Neuronal stem cell (in vitro differentiated cells): ENCODE measurements around the gene ADGRG3.

Experiments used
- DNase-seq: peaks from one replicate; pipeline ENCODE4 v3.0.0-alpha.2; 2013; ENCODE audit warnings: low spot score
- H2AFZ ChIP-seq: one replicate; pipeline ENCODE4 v1.6.1; 2013; ENCODE audit warnings: mild to moderate bottlenecking, low read length, inconsistent platforms
- H2AK5ac ChIP-seq: 2 replicates; pipeline ENCODE4 v1.6.1; 2013; ENCODE audit warnings: low read depth, mild to moderate bottlenecking, inconsistent platforms, low read length, moderate library complexity, mixed read lengths
- H2BK120ac ChIP-seq: 2 replicates; pipeline ENCODE4 v1.6.1; 2013; ENCODE audit warnings: low read depth, mild to moderate bottlenecking, inconsistent platforms, low read length, moderate library complexity, mixed read lengths
- H2BK12ac ChIP-seq: one replicate; pipeline ENCODE4 v1.6.1; 2013; ENCODE audit warnings: low read length, inconsistent platforms
- H2BK15ac ChIP-seq: 2 replicates; pipeline ENCODE4 v1.6.1; 2013; ENCODE audit warnings: mild to moderate bottlenecking, low read length, inconsistent platforms, mixed read lengths
- H2BK5ac ChIP-seq: one replicate; pipeline ENCODE4 v1.6.1; 2013; ENCODE audit warnings: inconsistent platforms, mild to moderate bottlenecking, low read length, moderate library complexity
- H3K14ac ChIP-seq: one replicate; pipeline ENCODE4 v1.6.1; 2013; ENCODE audit warnings: low read length, inconsistent platforms
- H3K18ac ChIP-seq: 2 replicates; pipeline ENCODE4 v1.6.1; 2013; ENCODE audit warnings: low read length, inconsistent platforms
- H3K23ac ChIP-seq: 2 replicates; pipeline ENCODE4 v1.6.1; 2013; ENCODE audit warnings: low read depth, mild to moderate bottlenecking, mixed read lengths, low read length, inconsistent platforms; ENCODE audit not compliant: poor library complexity
- H3K27ac ChIP-seq: replicated peaks from 3 replicates; pipeline ENCODE4 v1.5.1; 2013; ENCODE audit warnings: low read length, inconsistent platforms
- H3K27me3 ChIP-seq, 3 experiments: 2 replicates each; pipeline ENCODE4 v1.6.1; 2013; ENCODE audit warnings: low read length in 3 of 3, mild to moderate bottlenecking in 2 of 3, inconsistent platforms in 1 of 3, low read depth in 1 of 3, mixed read lengths in 1 of 3, moderate library complexity in 1 of 3; ENCODE audit not compliant: control insufficient read depth in 3 of 3, insufficient read depth in 3 of 3
- H3K36me3 ChIP-seq, 2 donors: replicated peaks in 1 of 2; 2 replicates each; pipeline ENCODE4 v1.6.1; 2013; ENCODE audit warnings: low read length in 2 of 2; ENCODE audit not compliant: control insufficient read depth in 2 of 2, insufficient read depth in 2 of 2
- H3K4ac ChIP-seq: 2 replicates; pipeline ENCODE4 v1.6.1; 2013; ENCODE audit warnings: inconsistent platforms, mild to moderate bottlenecking, low read length, moderate library complexity
- H3K4me1 ChIP-seq, 2 donors: 1 replicate in 1 of 2; 2 replicates in 1 of 2; pipeline ENCODE4 v1.6.1; 2013; ENCODE audit warnings: low read length in 2 of 2, low read depth in 1 of 2; ENCODE audit not compliant: control insufficient read depth in 2 of 2, insufficient read depth in 1 of 2
- H3K4me2 ChIP-seq: one replicate; pipeline ENCODE4 v1.6.1; 2013; ENCODE audit warnings: mild to moderate bottlenecking, low read length, inconsistent platforms; ENCODE audit not compliant: insufficient read depth, poor library complexity, severe bottlenecking
- H3K4me3 ChIP-seq, 2 donors: 2 replicates each; pipeline ENCODE4 v1.5.1; 2013; ENCODE audit warnings: low read length in 2 of 2, mild to moderate bottlenecking in 2 of 2, inconsistent platforms in 1 of 2, moderate library complexity in 1 of 2
- H3K79me1 ChIP-seq: one replicate; pipeline ENCODE4 v1.6.1; 2013; ENCODE audit warnings: low read depth, mild to moderate bottlenecking, inconsistent platforms, low read length, moderate library complexity
- H3K9ac ChIP-seq: one replicate; pipeline ENCODE4 v1.6.1; 2013; ENCODE audit warnings: mild to moderate bottlenecking, low read depth, low read length, inconsistent platforms; ENCODE audit not compliant: poor library complexity
- H3K9me3 ChIP-seq, 2 donors: replicated peaks in 1 of 2; 2 replicates each; pipeline versions ENCODE3 to v1.6.1; 2013; ENCODE audit warnings: low read length in 2 of 2, mild to moderate bottlenecking in 2 of 2, inconsistent platforms in 1 of 2, low read depth in 1 of 2, mixed read lengths in 1 of 2, moderate library complexity in 1 of 2; ENCODE audit not compliant: control insufficient read depth in 2 of 2, insufficient read depth in 1 of 2
- H4K8ac ChIP-seq: one replicate; pipeline ENCODE4 v1.6.1; 2013; ENCODE audit warnings: low read depth, mild to moderate bottlenecking, inconsistent platforms, low read length, moderate library complexity
- H4K91ac ChIP-seq: one replicate; pipeline ENCODE4 v1.6.1; 2013; ENCODE audit warnings: low read length, low read depth, mild to moderate bottlenecking, inconsistent platforms; ENCODE audit not compliant: poor library complexity
- WGBS, 2 donors: extraction: QIAGEN DNeasy Blood & Tissue Kit; methylation state at CpG; one replicate each; pipeline ENCODE4 v1.1.7; 2013; ENCODE audit warnings: missing lambda C conversion rate in 2 of 2, mixed read lengths in 1 of 2; ENCODE audit not compliant: insufficient read length in 2 of 2, insufficient replicate concordance in 1 of 2; ENCODE audit errors: extremely low coverage in 2 of 2; 5-methylcytosine and 5-hydroxymethylcytosine counted together

ADGRG3 gene

DNA sequence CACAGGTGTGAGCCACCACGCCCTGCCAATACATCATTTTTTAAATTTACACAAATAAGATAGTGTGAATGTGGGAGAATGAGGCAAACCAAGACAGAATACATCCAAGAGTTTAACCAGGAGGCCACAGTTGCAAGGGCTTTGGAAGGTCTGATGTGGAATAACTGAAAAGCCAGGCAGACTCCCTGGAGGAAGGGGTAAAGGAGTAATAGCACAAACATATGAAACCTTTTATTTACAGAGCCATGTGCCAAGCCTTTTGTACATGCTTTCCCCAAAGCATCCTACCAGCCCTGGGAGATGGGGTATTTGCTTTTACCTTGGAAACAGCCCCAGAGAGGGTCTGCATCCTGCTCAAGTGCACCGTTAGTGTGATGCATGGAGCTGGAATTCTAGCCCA is 4.7 kb downstream of the ADGRG3 start:
- H3K4me3 ChIP-seq: no peak overlapping the region
- H3K4me2 ChIP-seq: no peak overlapping the region
- peaks cover 11 to 14% of the 10 kb centered on the region in 2 donors for H3K4me1 ChIP-seq
- no peaks in the 10 kb centered on the region for H3K36me3 ChIP-seq
- no peak overlapping the region for H2BK120ac ChIP-seq
- H3K14ac ChIP-seq: no peak overlapping the region
- H3K4ac ChIP-seq: no peak overlapping the region
- H3K9me3 ChIP-seq: no peaks in the 10 kb centered on the region
- H2AFZ ChIP-seq: no peak overlapping the region
- no peak overlapping the region for H3K18ac ChIP-seq
- H4K91ac ChIP-seq: no peak overlapping the region
- no peak overlapping the region for H2BK12ac ChIP-seq
- H3K79me1 ChIP-seq: no peaks in the 10 kb centered on the region
- H3K23ac ChIP-seq: no peak overlapping the region
- H2BK5ac ChIP-seq: no peak overlapping the region
- no peak overlapping the region for H3K27ac ChIP-seq
- no peak overlapping the region for H2AK5ac ChIP-seq
- no CpG with 5 or more reads among the region's 2 CpGs for WGBS, 2 donors
- no peak overlapping the region for H3K9ac ChIP-seq
- no peak overlapping the region for H2BK15ac ChIP-seq
- peaks cover 0 to 16% (median 0%) of the 10 kb centered on the region in 3 experiments for H3K27me3 ChIP-seq
- DNase-seq: no peak
- H4K8ac ChIP-seq: no peak overlapping the region

DNA sequence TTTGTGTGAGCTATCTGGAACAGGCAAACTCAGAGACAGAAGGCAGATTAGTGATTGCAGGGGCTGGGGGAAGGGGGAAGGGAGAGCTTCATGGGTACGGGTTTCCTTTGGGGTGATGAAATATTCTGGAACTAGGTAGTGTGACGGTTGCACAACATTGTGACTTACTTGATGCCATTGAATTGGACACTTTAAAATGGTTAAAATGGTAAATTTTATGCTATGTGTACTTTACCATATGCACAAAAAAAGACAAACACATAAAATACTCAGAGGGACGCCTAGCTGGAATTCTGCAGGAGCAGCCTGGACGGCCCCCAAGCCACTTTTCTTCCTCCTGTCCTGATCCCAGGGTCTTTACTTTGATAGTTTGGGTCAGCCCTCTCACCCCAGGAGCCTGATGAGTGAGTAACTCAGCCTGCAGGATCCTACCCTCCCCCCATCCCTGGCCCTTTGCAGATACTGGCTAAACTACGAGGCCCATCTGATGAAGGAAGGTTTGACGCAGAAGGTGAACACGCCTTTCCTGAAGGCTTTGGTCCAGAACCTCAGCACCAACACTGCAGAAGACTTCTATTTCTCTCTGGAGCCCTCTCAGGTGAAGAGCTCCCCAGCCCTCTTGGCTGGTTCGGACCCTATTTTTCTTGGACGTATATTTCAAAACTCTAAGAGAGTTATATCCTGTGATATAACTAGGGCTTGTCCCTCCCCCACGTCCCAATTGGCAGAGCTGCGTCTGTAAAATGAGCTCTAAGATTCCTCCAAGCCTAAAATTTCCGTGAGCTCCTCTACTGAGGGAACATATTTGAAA is 7.8 kb downstream of the ADGRG3 start:
- Histone ChIP-seq H3K18ac (peak overlapping the region; percentile 25), H4K91ac (no peak overlapping the region), H3K14ac (no peak overlapping the region), H2BK12ac (no peak overlapping the region), H3K9ac (no peak overlapping the region), H3K79me1 (no peaks in the 10 kb centered on the region), H2BK120ac (no peak overlapping the region), H2AK5ac (no peak overlapping the region), H3K4ac (no peak overlapping the region), H3K27me3 (peaks cover 0 to 16% (median 0%) of the 10 kb centered on the region in 3 experiments), H3K4me1 (peaks cover 5 to 11% of the 10 kb centered on the region in 2 donors), H2BK5ac (no peak overlapping the region), H3K9me3 (no peaks in the 10 kb centered on the region), H2AFZ (peak overlapping the region; percentile 58), H4K8ac (no peak overlapping the region), H3K23ac (no peak overlapping the region), H3K27ac (peak overlapping the region; percentile 21), H3K4me2 (no peak overlapping the region), H3K36me3 (no peaks in the 10 kb centered on the region), H3K4me3 (no peak overlapping the region), H2BK15ac (no peak overlapping the region)
- WGBS, 2 donors: no CpG with 5 or more reads among the region's 12 CpGs
- no peak for DNase-seq

DNA sequence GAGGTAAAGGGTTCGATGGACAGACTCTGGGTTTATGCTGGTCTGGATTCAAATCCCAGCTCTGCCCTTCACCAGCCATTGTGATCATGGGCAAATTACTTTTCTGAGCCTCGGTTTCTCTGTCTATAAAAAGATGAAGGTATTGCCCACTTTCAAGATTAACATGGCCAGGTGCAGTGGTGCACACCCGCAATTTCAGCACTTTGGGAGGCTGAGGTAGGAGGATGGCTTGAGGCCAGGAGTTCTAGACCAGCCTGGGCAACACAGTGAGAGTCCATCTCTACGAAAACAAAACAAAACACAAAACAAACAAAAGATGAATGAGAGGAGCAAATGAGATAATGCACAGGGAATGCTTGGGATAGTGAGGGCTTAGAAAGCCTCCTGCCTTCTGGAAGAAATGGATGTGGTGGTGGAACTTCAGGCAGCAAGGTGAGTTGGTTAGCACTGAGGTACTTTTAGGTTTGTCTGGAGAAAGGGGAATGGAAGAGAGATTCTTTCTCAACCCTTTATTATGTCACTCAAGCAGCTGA is 8.5 kb downstream of the ADGRG3 start:
- Histone ChIP-seq H3K4me3 (no peak overlapping the region), H3K14ac (no peak overlapping the region), H2AFZ (no peak overlapping the region), H2BK12ac (no peak overlapping the region), H3K18ac (no peak overlapping the region), H2AK5ac (no peak overlapping the region), H2BK5ac (no peak overlapping the region), H3K27me3 (peaks cover 0 to 16% (median 0%) of the 10 kb centered on the region in 3 experiments), H3K4ac (no peak overlapping the region), H4K8ac (no peak overlapping the region), H3K9me3 (no peaks in the 10 kb centered on the region), H3K9ac (no peak overlapping the region), H3K27ac (no peak overlapping the region), H3K4me2 (no peak overlapping the region), H3K79me1 (no peaks in the 10 kb centered on the region), H4K91ac (no peak overlapping the region), H2BK120ac (no peak overlapping the region), H3K36me3 (no peaks in the 10 kb centered on the region), H3K4me1 (peaks cover 5 to 11% of the 10 kb centered on the region in 2 donors), H2BK15ac (no peak overlapping the region), H3K23ac (no peak overlapping the region)
- WGBS, 2 donors: no CpG with 5 or more reads among the region's 4 CpGs
- no peak for DNase-seq

DNA sequence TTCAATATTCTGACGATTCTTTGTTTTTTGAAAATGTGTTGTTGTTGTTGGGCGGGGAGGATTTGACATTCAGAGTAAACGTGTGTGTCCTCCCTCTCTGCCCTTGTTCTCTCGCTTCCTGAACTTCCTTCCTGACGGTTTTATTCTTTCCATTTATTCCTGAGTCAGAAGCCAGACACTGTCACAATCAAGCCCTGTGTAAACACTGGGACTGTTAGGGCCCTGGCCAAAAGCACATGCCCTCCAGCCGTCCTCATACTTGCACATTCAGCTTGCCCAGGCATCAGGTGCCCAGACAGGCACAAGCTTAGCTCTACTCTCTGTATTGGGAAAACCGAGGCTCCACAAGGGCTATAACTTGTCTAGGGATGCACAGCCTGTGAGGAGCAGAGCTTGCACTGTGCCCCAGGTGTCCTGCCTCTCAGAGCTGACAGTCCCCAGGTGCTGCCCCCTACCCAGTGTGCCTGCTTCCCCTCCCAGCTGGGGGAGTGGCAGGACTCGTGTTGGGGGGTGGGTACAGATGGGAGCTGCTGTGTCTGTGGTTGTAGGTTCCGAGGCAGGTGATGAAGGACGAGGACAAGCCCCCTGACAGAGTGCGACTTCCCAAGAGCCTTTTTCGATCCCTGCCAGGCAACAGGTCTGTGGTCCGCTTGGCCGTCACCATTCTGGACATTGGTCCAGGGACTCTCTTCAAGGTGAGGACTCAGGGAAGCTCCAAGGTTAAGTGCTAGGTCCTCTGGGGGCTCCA is 9.7 kb downstream of the ADGRG3 start:
- no peak for DNase-seq
- Histone ChIP-seq H3K18ac (no peak overlapping the region), H3K79me1 (no peaks in the 10 kb centered on the region), H2BK120ac (no peak overlapping the region), H3K9ac (no peak overlapping the region), H2BK5ac (no peak overlapping the region), H3K27me3 (peaks cover 0 to 16% (median 0%) of the 10 kb centered on the region in 3 experiments), H2BK15ac (peak overlapping the region; percentile 53), H3K4me3 (no peak overlapping the region), H4K8ac (no peak overlapping the region), H3K27ac (no peak overlapping the region), H3K23ac (no peak overlapping the region), H4K91ac (no peak overlapping the region), H2AFZ (no peak overlapping the region), H3K14ac (no peak overlapping the region), H3K4me1 (peaks cover 5 to 11% of the 10 kb centered on the region in 2 donors), H3K4ac (no peak overlapping the region), H3K9me3 (no peaks in the 10 kb centered on the region), H3K36me3 (no peaks in the 10 kb centered on the region), H2AK5ac (no peak overlapping the region), H3K4me2 (no peak overlapping the region), H2BK12ac (no peak overlapping the region)
- WGBS, 2 donors: no CpG with 5 or more reads among the region's 14 CpGs
